Smooth muscle cell of the brain vasculature (primary cell): ENCODE data around the gene CD52.
"Not testable (repeated sequence)": the region's sequence is repeated elsewhere in the genome, so short reads cannot be mapped to it uniquely, and the experiment has no call there.

ENCODE experiments used
- DNase-seq: peaks from one replicate; pipeline ENCODE4 v3.0.0-alpha.2; 2012; ENCODE audit warnings: low read depth, low spot score

The CD52 gene

DNA sequence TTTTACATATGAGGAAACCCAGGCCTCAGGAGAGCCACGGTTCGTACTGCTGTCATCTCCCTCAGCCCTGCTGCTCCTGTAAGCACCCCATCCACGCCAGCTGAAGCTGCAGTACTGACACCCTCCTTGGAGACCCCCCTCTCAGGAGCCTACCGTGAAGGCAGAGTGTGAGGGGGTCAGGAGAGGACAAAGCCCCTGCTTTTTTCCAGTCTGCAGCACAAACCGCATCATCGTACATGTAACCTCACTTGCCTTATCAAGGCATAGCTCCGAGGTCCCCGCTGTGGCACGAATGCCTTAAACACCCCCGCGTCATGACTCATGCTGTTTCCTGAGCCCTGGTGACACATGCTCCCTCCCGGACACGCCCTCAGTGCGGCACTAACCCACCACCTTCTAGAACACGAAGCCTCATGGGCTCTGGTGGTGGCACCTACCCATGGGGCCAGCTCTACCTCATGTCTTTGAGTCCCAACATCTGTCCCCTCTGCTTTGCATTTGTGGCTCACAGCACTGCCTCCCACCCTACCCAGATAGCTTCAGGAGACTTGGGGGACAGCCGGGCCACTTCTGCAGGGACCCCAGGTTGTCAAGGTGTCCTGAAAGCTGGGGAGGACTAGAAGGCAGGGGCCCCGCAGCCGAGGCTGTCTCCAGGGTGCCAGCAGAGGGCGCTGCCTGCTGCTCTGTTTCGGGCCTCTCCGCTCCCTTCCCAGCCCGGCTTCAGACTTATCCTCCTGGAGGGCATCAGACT, 33.0 kb upstream of the CD52 start:
- DNase-seq = peak; percentile 47

GRCh38 chr1:26285366-26286063, 32.2 kb upstream of the CD52 start:
- DNase-seq = no peak

GRCh38 chr1:26286064-26286416, 31.7 kb upstream of the CD52 start:
- DNase-seq = no peak

- DNase-seq = no peak
Measured at GRCh38 chr1:26287033-26287711, 30.6 kb upstream of the CD52 start.

DNA sequence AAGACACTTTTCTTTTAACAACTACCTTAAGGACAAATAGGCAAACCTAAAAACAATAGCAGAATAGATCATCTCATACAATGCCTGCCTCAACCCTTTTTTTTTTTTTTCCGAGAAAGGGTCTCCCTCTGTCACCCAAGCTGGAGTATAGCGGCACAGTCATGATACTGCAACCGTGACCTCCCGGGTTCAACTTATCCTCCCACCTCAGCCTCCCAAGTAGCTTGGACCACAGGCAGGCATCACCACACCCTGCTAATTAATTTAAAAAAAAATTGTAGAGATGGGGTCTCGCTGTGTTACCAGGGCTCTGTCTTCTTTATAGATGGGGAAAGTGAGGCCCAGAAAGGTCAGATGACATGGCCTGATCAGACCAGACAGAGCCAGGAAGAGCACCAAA, 29.9 kb upstream of the CD52 start:
- no peak for DNase-seq

DNA sequence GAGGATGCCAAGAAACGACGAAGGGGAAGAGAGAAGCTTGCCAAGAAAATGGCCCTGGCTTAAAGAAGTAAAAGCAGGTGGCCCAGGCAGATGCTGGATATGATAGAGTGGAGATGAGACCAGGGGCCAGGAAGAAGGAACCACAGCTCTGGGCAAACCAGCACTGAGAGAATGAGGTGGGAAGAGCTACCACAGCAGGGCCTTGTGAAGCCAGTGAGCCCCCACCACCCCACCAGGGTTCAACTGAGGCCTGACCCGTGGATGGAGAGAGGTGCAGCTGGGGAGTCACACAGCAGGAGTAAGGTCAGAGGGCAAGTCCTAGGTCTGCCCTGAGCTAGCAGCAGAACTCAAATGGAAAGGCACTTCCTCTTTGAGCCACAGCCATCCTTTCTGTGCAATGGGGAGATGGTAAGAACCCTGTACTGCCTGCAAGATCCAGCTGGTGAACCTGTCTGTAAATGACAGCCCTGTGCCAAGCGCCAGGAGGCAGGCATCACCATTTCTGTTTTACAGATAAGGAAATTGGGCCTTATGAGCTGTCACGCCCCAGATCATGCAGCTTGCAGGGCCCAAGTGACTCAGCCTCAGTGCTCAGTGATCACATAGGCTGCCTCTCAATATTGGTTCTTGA, 29.3 kb upstream of the CD52 start:
- DNase-seq = no peak

DNA sequence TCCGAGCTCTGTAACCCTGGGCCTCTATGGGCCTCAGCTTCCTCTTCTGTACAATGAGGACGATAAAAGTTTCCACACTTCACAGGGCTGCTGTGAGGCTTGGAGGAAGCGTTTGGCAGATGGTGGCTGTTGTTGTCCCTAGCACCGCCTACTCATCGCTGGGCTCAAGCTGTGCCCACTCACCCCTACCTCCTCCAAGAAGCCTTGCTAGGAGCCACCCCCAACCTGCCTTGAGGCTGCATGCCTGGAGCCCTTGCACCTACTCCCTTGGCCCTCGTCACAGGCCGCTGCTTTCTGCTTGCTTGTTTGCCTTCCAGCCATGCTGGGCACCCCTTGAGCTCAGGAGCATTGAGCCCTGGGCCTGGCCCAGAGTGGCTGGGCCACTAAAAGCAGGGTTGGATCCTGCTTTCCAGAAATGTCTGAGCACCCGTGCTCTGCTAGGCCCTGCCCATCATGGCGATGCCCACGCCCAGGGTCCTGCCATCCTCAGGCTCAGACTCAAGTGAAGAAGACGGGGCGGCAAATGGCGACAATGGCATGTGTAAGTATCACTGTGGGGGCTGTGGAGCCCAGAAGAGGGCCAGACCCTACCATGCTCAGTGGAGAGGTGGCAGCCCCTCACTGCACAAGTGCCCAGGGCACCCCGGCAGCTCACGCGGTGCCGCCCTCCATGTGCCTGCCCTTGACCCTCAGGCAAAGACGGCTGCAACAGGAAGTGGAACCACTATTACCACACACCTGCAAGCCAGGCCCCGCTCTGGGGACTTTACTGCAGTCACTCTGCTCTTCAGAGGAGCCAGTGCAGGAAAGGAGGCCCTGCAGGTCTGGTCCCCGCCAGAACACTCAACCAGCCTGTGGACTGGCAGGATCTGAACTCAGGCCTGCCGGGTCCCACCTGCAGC, 28.3 kb upstream of the CD52 start:
- DNase-seq = no peak

- no peak for DNase-seq
Measured at GRCh38 chr1:26290122-26290881, 27.5 kb upstream of the CD52 start.

DNA sequence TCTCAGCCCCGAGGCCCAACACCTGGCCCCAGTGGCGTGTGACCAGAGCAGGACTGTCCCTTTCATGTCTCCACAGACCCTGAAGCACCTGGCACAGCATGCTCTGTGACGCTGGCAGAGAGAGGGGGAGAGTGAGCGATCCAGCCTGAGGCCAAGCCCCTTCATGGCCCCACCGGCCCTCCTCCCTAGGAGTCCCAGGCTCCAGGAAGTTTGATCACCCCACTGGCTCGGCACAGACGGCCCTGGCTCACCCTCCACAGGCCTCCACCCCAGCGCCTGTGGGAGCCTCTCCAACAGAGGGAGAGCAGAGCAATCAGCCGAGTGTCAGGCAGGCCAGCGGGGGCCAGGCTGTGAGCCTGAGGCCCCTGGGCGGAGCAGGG, 26.9 kb upstream of the CD52 start:
- no peak for DNase-seq

GRCh38 chr1:26291433-26291832, 26.3 kb upstream of the CD52 start:
- no peak for DNase-seq

DNA sequence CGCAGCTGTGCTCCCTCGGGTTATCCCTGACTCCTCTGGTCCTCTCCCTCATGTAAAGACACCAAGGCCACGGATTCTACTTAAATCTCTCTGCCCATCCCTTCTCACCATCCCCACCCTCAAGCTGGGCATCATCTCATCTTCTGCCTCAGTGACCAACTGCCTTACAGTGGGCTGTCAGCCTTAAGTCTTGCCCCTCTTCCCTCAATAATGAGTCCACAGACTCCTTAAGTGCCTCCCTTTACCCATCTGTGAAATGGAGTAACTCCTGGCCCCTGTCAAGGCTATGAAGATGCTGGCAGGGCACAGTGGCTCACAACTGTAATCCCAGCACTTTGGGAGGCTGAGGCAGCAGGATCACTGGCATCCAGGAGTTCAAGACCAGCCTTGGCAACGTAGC, 25.8 kb upstream of the CD52 start:
- no peak for DNase-seq

GRCh38 chr1:26292735-26293134, 25.0 kb upstream of the CD52 start:
- DNase-seq = not testable (repeated sequence)

- no peak for DNase-seq
Measured at GRCh38 chr1:26293911-26294463, 23.8 kb upstream of the CD52 start.

GRCh38 chr1:26295194-26296138, 22.3 kb upstream of the CD52 start:
- DNase-seq = no peak

- no peak for DNase-seq
Measured at GRCh38 chr1:26296340-26297056, 21.3 kb upstream of the CD52 start.

DNA sequence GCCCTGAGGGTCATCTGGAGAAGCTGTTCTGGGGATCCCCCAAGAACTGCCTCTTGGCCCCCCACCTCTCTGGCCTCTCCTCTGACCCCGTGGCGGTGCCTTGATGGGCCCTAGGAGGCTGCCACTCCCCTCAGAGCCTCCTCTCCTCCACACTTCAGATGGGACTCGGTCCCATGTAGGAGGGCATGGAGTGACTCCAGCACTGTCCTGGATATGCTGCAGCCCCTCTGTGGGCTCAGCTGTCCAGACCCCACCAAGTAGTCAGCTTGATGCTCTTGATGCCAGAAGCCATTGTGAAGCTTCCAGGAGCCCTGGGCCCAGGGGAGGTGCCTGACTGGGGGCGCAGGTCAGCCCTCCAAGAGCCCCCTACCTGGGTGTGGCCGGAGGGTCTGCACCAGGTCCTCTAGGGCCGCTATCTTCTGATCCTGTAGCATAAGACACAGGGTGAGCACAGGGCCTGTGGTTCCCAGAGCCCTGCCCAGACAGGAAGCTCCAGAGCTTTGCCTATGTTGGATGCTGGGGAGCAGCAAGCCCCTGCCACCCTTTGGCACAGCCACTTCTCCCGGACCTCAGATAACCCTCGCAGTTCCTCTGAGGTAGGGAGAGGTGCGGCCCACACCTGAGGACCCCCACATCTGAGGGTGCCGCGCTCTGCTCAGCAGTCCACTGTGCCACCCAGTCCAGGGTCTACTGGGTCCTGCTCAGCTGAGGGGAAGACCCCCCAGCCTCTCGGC, 20.5 kb upstream of the CD52 start:
- no peak for DNase-seq

GRCh38 chr1:26297791-26298124, 20.0 kb upstream of the CD52 start:
- no peak for DNase-seq
